ENCODE results near the gene THBS1. TPM values are rescaled to one million over a fixed set of nuclear protein-coding genes. Genes with fewer than 3 reads are reported as not detected.

Gene THBS1
- total and polyA plus RNA-seq, 2 experiments from 2014 or later = 82.9 to 220 TPM

DNA sequence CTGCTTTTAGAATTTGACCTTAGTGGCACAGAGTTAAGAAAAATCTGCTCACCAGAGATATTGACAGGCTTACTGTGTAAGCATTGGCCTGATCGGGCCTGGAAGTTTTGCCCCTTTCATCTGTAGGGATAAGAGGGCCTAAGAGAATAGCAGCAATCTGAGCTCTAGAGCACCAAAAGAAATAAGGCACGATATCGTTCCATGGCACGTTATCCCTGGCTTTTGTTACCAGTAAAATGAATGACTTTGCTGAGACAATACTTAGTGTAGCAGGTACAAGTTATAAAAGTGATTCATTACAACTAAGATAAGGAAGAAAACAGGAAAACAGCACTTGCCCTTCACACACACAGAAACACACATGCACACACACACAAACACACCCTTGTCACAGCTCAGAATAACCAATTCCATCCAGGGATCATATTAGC is 5.0 kb downstream of the THBS1 start:
- WGBS (ENCODE audit: low lambda C conversion rate, missing lambda C conversion rate) = 85% methylated on average over 4 of the region's 4 CpGs
- Histone ChIP-seq H3K79me2 (peaks cover 30% of the 10 kb centered on the region), H3K9me2 (replicated peaks; ENCODE audit: insufficient read depth) (no peaks in the 10 kb centered on the region), H3K27me3 (no peaks in the 10 kb centered on the region), H3K4me1 (ENCODE audit: insufficient read depth) (peaks cover 8% of the 10 kb centered on the region), H4K20me1 (ENCODE audit: insufficient read depth, poor library complexity, severe bottlenecking) (peaks cover 17% of the 10 kb centered on the region), H3K36me3 (replicated peaks; ENCODE audit: insufficient read depth, low read depth) (no peaks in the 10 kb centered on the region), H2AFZ (no peak overlapping the region), H3K9me3 (ENCODE audit: low read depth) (no peaks in the 10 kb centered on the region), H3K4me3 (no peak overlapping the region), H3K4me2 (peak overlapping the region; percentile 81), H3K27ac (no peak overlapping the region)
- DNase-seq (ENCODE audit: low spot score) = no peak
- TF ChIP-seq CTCF (IDR thresholded peaks at IDR 0.05; ENCODE audit: poor library complexity) (no peak), EZH2 (IDR thresholded peaks at IDR 0.05; ENCODE audit: borderline replicate concordance) (no peak), EZH2phosphoT487 (IDR thresholded peaks at IDR 0.05; ENCODE audit: low read depth, severe bottlenecking, unreplicated experiment) (no peak)

- Histone ChIP-seq H3K4me3 (no peak overlapping the region), H3K36me3 (replicated peaks; ENCODE audit: insufficient read depth, low read depth) (no peaks in the 10 kb centered on the region), H3K4me2 (no peak overlapping the region), H3K9me3 (ENCODE audit: low read depth) (no peaks in the 10 kb centered on the region), H3K9me2 (replicated peaks; ENCODE audit: insufficient read depth) (no peaks in the 10 kb centered on the region), H3K27ac (no peak overlapping the region), H3K79me2 (peaks cover 25% of the 10 kb centered on the region), H3K27me3 (no peaks in the 10 kb centered on the region), H4K20me1 (ENCODE audit: insufficient read depth, poor library complexity, severe bottlenecking) (peaks cover 17% of the 10 kb centered on the region), H3K4me1 (ENCODE audit: insufficient read depth) (peaks cover 8% of the 10 kb centered on the region), H2AFZ (no peak overlapping the region)
- no peak for DNase-seq (ENCODE audit: low spot score)
- WGBS (ENCODE audit: low lambda C conversion rate, missing lambda C conversion rate) = 70% methylated on average over 10 of the region's 10 CpGs
- TF ChIP-seq EZH2 (IDR thresholded peaks at IDR 0.05; ENCODE audit: borderline replicate concordance) (no peak), EZH2phosphoT487 (IDR thresholded peaks at IDR 0.05; ENCODE audit: low read depth, severe bottlenecking, unreplicated experiment) (no peak), CTCF (IDR thresholded peaks at IDR 0.05; ENCODE audit: poor library complexity) (no peak)
Observed at GRCh38 chr15:39586387-39587095, 5.7 kb downstream of the THBS1 start.

- Histone ChIP-seq H3K9me2 (replicated peaks; ENCODE audit: insufficient read depth) (no peaks in the 10 kb centered on the region), H3K9me3 (ENCODE audit: low read depth) (no peaks in the 10 kb centered on the region), H2AFZ (no peak overlapping the region), H3K4me3 (no peak overlapping the region), H3K27me3 (no peaks in the 10 kb centered on the region), H3K4me1 (ENCODE audit: insufficient read depth) (peaks cover 8% of the 10 kb centered on the region), H3K27ac (no peak overlapping the region), H3K79me2 (peaks cover 18% of the 10 kb centered on the region), H4K20me1 (ENCODE audit: insufficient read depth, poor library complexity, severe bottlenecking) (peaks cover 17% of the 10 kb centered on the region), H3K4me2 (no peak overlapping the region), H3K36me3 (replicated peaks; ENCODE audit: insufficient read depth, low read depth) (no peaks in the 10 kb centered on the region)
- TF ChIP-seq CTCF (IDR thresholded peaks at IDR 0.05; ENCODE audit: poor library complexity) = no peak
- no peak for TF ChIP-seq EZH2 (IDR thresholded peaks at IDR 0.05; ENCODE audit: borderline replicate concordance)
- TF ChIP-seq EZH2phosphoT487 (IDR thresholded peaks at IDR 0.05; ENCODE audit: low read depth, severe bottlenecking, unreplicated experiment) = no peak
- WGBS (ENCODE audit: low lambda C conversion rate, missing lambda C conversion rate) = 93% methylated on average over 17 of the region's 17 CpGs
- no peak for DNase-seq (ENCODE audit: low spot score)
Observed at GRCh38 chr15:39587096-39587721, 6.3 kb downstream of the THBS1 start.
